SK-N-SH treated with all-trans-retinoic acid at 6 μM for 48 hours (cell line): ENCODE results near the gene MBTD1.

ENCODE experiments used
- ARNTL ChIP-seq: fragments of 450-650 bp; formaldehyde crosslinking; IDR thresholded peaks from 2 replicates; pipeline ENCODE4 v1.5.0; 2020; ENCODE audit warnings: low read depth, mild to moderate bottlenecking, moderate library complexity, borderline replicate concordance
- CSRNP3 ChIP-seq: fragments of 250-450 bp; sonication (Bioruptor Pico); IDR thresholded peaks from 2 replicates; pipeline ENCODE4 v1.5.1; 2021; ENCODE audit warnings: mild to moderate bottlenecking, moderate library complexity
- TCF4 ChIP-seq: fragments of 250-450 bp; sonication (Bioruptor Pico); IDR thresholded peaks from 2 replicates; pipeline ENCODE4 v1.8.0; 2021; ENCODE audit warnings: mild to moderate bottlenecking, moderate library complexity, borderline replicate concordance
- TOX ChIP-seq: fragments of 250-450 bp; sonication (Bioruptor Pico); IDR thresholded peaks from 2 replicates; pipeline ENCODE4 v1.8.0; 2021; ENCODE audit warnings: mild to moderate bottlenecking, moderate library complexity, borderline replicate concordance
- ZFP3 ChIP-seq: fragments of 250-450 bp; sonication (Bioruptor Pico); IDR thresholded peaks from 2 replicates; pipeline ENCODE4 v1.5.0; 2020; ENCODE audit warnings: mild to moderate bottlenecking, moderate library complexity
- ZFP30 ChIP-seq: fragments of 450-650 bp; formaldehyde crosslinking; IDR thresholded peaks from 2 replicates; pipeline ENCODE4 v1.5.0; 2022; ENCODE audit warnings: mild to moderate bottlenecking, moderate library complexity
- ZNF8 ChIP-seq: fragments of 450-650 bp; formaldehyde crosslinking; IDR thresholded peaks from 2 replicates; pipeline ENCODE4 v1.5.0; 2020; ENCODE audit warnings: mild to moderate bottlenecking, moderate library complexity

DNA sequence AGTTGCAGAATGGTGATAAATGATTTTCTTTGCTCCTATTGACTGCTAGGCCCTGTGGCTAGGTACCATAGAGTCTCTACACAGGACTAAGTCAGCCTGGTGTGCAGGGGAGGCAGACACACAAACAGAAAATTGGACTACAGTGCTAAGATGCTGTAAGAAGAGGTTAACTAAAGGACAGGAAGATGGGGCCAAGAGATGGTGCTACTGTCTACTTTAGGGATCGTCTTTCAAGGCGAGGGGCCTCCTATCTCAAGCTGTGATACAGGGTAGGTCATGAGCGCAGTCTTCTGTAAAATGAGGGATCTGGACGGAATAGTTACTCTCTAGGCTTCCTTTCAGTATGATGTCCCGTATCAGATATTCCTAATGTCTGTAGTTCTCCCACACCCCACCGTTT lies 105.7 kb downstream of the MBTD1 start:
- TF ChIP-seq CSRNP3 (CRISPR knock-in tag), result no peak
- TF ChIP-seq TCF4, result no peak
- no peak for TF ChIP-seq ZNF8 (CRISPR knock-in tag)
- TF ChIP-seq ZFP3 (CRISPR knock-in tag), result no peak
- no peak for TF ChIP-seq ZFP30 (CRISPR knock-in tag)
- no peak for TF ChIP-seq TOX (CRISPR knock-in tag)
- no peak for TF ChIP-seq ARNTL (CRISPR knock-in tag)
